Right renal pelvis (tissue), 4 donors: ENCODE measurements around the gene TEKTIP1. TPM values are rescaled to one million over a fixed set of nuclear protein-coding genes. Genes with fewer than 3 reads are reported as not detected.
A peak's percentile ranks its signal among the peaks of the same experiment; 100 is the strongest.

Experiments used
- DNase-seq, 4 donors: peaks; one replicate each; pipeline ENCODE4 v3.0.0-alpha.2; 2013; ENCODE audit warnings: low read depth in 4 of 4, low spot score in 3 of 4, missing footprints in 1 of 4
- polyA plus RNA-seq, 4 donors: library from polyadenylated mRNA; unstranded; fragments of 120-200 nt; gene quantifications; one replicate each; pipeline ENCODE4 v1.2.1, GENCODE V29; 2013; ENCODE audit not compliant: insufficient read length in 4 of 4

The TEKTIP1 gene
- 1 to 10 TPM; 3.4 to 7.1 (median 4.8) TPM for polyA plus RNA-seq

DNA sequence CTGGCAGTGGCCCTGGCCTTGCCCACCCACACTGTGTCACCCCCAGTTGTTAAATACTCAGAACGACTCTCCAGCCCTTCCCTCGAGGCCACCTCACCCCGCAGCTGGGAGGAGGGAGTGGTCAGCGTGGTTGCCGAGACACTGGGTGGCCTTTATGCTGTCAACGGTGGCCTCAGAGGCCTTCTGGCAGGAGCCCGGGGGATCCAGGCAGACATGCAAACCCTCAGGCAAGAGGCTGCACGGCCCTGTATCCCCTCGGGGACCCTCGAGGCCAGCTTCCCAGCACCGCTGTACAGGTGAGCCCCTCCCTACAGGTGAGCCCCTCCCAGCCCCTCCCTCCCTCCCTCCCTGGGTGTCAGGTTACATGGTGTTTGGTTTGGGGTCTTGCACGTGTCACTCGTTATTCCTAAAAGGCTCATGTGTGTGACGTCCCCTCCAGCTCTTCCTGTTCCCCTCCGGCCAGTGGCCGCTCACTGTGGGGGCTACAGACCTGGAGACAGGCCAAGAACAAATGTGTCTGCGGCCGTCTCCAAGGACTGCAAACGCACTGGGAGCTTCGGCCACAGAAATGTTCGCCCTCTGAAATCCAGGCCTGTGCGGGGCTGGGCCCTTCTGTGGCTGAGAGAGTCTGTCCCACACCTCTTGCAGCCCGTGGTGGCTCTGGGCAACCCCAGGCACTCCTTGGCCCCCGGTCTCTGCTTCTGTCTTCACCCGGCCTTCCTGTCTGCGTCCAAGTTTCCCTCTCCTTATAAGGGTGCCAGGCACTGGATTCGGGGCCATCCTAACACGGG lies at the start of gene TEKTIP1:
Gene TEKTIP1, plus strand, starts transcription at position 210 of the 791 bp plus-strand sequence. Its CDS starts 4 bp downstream, at position 214.
- DNase-seq: no peak

- DNase-seq: no peak
These were observed 47.4 kb upstream of the TEKTIP1 start for GRCh38 chr19:3491396-3492119.

DNA sequence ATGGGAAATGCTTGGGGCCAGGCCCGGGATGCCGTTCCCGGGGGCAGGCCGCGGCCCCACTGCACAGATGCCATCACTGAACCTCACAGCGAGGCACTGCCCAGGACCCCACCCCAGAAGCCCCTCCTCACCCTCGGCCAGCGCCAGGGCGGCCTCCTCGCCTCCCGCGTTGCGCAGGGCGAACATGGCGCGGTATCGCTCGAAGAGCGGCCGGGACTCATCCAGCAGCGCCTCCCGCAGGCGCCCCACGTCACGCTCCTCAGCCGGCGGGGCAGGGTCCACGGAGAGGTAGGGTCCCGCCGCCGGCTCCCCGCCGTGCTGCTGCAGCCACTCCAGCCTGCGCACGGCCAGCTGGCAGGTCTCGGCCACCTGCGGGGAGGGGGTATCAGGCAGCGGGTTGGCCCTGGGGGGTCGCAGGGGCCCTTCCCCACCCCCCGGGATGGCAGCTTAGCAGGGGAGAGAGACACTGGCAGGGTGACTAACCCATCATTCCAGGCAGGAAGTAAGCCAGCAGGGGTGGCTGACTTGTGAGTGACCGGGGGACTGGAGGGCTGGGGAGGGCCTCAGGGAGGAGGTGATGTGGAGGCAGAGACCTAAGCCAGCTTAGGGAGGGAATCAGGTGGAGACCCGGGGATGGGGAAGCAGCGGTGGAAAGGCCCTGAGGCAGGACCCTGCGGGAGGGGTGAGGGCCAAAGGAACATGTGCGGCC lies 46.7 kb upstream of the TEKTIP1 start:
- DNase-seq: no peak

GRCh38 chr19:3492919-3493318 lies 46.1 kb upstream of the TEKTIP1 start:
- DNase-seq: no peak

DNA sequence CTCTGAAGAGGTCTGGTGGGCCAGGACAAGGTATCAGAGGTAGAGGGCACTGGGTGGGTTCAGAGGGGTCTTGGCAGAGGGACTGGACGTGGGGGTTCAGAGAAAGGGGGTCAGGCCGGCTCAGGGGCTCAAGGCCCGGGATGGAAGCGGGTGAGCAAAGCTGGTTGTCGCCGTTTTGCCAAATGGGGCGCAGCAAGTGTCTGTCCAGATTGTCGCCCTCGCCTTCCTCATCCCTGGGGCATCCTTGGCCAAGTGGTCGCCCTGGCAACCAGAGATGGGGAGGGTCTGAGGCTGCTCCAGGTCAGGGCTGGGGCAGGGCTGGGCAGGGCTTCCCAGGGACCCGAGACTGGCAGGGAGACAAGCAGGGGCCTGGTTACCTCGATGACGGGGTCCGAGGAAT lies 45.3 kb upstream of the TEKTIP1 start:
- DNase-seq: no peak

DNA sequence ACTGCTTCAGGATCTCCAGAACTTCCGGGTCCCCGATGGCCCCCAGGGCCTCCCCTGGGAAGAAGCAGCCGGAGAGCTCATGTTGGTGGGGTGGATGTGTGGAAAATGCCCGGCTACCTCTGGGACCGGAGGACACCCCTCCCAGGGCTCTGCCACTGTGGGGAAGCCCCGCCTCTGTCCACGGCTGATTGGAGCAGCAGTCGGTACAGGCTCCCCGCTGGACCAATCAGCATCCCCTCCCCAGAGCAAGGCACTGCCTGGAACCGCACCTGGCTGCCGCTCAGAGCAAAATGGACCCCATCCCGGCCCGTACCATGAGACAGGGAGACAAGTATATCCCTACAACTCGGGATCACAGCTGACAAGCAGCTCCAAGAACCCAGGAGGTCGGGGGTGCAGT lies 44.9 kb upstream of the TEKTIP1 start:
- no peak for DNase-seq

DNA sequence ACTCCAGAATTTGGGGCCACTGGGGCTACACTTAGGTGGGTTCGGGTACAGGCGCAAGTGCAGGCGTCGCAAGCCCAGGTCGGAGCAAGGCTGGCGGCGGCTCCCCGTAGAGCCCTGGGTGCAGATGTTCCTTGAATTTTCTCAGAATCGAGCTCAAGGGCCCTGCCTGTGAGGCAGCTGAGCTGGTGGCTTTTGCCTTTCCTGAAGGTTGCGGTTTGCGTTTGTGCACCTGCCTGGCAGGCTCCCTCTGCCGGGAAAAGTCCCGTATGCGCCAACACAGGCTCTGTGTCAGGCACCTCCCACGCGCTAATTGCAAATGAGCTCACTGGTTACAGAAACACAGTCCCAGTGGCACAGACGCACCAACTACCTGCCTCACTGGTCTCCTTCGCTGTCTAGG lies 44.4 kb upstream of the TEKTIP1 start:
- no peak for DNase-seq

DNA sequence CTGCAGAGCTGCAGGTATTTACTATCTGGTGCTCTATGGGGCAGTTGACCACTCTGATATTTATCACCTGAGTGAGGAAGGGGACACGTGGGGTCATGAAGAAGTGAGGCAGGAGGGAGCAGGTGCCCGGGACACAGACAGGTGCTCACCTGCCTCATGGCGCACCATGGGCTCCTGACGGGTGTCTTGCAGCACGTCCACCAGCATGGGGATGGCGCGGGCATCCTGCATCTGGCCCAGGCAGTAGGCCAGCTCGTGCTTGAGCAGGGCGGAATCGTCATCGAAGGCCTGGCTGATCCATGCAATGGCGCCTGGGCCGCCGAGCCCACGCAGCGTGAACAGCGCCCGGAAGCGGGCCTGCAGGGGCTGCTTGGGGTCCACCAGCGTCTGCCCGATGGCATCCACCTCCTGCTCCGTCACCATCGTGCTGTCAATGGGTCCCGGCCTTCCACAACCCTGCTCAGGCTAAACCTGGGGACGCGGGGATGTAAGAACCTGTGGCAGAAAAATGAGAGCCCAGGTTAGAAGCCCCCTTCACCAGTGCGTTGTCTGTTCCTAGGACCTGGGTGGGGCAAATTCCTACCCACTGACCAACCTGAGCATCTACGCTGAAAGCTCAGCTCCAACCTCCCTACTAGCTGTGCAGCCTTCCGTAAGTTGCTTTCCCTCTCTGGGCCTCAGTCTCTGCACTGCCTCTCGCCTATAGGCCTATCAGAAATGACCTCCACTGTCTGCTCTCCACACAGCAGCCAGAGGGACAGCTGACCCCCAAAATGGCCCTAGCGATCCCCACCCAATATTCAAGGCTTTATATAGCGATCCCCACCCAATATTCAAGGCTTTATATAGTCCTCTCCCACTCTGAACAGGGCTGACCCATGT lies 42.3 kb upstream of the TEKTIP1 start:
- DNase-seq: no peak

- DNase-seq: no peak
These were observed 41.0 kb upstream of the TEKTIP1 start for GRCh38 chr19:3497757-3498520.

GRCh38 chr19:3499738-3500428 lies 39.1 kb upstream of the TEKTIP1 start:
- DNase-seq: no peak

DNA sequence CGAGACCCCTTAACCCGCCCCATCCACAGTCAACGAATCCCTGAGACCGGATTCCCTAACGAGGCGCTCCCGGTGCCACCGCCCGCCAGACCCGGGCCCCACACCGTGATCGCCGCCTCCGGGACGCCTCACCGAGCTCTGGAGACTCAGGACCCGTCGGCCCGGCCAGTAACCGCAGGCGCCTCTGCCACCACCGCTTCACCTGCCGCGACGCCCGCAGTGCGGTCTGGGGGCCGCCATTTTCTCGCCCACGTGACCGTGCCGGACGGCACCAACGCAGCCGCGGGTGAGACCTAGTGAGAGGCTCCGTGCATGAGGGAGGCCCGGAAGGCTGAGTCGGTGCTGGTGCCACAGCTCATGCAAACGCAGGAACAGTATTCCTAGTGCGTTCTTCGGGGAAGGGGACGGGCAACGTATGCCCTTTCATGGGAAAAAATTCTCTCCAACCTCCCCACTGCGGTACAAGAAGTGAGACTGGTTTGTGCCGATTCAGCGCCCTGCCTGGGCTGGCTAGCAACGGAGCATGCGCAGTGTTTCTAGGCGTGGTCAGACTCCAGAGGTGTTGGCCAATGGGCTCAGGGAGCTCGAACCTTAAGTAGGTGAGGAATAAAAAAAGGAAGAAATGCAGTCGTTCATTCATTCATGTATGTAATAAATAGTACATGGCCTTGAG lies 38.4 kb upstream of the TEKTIP1 start, which contains the start of gene DOHH:
Gene DOHH, minus strand, starts transcription at position 246 of the 673 bp plus-strand sequence. CDS start 3,860 bp downstream, outside the sequence.
- peak; percentile 94 to 99 (median 94) for DNase-seq

DNA sequence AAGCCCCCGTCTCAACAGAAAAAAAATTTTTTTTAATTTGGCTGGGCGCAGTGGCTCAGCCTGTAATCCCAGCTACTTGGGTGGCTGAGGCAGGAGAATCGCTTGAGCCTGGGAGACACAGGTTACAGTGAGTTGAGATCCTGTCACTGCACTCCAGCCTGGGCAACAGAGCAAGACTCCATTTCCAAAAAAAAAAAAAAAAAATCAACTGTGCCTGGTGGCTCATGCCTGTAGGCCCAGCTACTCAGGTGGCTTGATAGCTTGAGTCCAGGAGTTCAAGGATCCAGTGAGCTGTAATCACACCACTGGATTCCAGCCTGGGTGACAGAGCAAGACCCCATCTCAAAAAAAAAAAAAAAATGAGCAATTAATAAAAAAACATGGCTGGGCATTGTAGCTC lies 37.2 kb upstream of the TEKTIP1 start:
- no peak for DNase-seq

DNA sequence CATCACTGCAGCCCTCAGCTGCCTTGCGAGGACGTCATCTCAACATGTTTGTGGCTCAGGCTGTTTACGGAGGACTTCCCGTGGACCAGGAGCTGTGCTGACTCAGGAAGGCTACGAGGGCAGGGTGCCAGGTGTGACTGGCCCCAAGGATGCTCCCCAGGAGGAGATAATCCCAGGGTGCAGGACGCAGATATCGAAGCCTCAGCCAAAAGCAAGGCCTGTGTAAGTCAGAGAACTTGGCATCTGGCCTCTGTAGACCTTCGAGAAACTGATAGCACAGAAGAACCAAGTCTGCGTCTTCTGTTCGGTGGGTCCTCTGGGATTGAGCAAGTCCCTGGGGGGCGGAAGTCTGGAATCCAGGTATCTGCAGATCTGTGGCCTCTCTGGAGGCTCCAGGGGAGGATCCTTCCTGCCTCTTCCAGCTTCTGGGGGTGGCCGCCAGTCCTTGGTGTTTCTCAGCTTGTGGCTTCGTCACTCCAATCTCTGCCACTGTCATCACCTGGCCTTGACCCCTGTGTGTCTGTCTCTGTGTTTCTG lies 35.9 kb upstream of the TEKTIP1 start:
- no peak for DNase-seq

DNA sequence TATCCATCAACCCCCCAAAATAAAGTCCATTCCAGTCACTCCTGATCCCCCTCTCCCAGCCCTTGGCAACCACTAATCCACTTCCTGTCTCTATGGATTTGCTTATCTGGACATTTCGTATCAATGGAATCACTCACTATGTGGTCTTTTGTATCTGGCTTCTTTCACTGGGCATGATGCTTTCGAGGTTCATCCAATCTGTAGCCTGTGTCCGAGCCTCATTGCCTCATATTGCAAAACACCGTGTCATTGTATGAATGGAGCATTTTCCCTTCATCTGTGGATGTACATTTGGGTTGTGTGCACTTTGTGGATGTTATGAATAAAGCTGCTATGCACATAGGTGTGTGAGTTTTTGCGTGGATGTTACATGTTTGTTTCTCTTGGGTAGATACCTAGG lies 34.2 kb upstream of the TEKTIP1 start:
- no peak for DNase-seq

DNA sequence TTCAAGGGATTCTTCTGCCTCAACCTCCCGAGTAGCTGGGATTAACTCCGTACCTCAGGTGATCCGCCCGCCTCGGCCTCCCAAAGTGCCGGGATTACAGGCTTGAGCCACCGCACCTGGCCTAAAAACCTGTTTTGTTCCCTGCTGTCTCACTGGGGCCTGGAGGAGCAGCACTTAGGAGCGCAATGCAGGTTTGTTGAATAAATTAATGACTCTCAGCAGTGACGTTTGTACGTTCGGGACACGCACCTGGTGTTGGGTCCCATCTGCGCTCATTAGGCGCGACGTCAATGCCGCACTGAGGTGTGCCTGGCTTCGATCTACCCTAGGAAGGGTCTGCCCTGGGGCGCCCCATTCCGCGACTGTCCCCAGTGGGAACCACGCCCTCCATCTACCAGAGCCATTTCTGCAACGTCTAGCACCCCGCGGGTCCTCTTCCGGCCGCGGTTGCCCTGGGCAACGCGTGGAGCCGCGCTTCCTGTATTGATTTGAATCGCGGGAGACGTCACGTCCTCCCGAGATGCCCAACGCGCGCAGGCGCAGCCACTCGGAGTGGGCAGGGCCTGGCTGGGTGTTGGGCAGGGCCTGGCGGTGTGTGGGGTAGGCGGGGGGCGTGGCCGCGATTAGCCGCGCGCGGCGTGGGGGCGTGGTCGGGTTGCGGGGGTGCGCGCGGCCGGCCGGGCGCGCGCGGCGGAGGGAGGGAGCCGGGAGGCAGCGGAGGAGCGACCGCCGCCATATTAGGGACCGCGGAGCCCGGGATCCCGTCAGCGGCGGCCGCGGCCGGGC lies 33.2 kb upstream of the TEKTIP1 start, which contains the start of gene FZR1:
Gene FZR1, plus strand, starts transcription at position 714 of the 786 bp plus-strand sequence. CDS start 16,679 bp downstream, outside the sequence.
- peak; percentile 95 to 97 (median 96) for DNase-seq

- no peak for DNase-seq
These were observed 32.3 kb upstream of the TEKTIP1 start for GRCh38 chr19:3506384-3507340.
